GF-D8 (cell line): ENCODE measurements around the gene CRELD1.
A peak's percentile ranks its signal among the peaks of the same experiment; 100 is the strongest.

Source experiments
- DNase-seq: peaks from one replicate; lab custom pipeline; 2025; lab: John Stamatoyannopoulos, UW

The CRELD1 gene

GRCh38 chr3:9957214-9957613, 23.6 kb downstream of the CRELD1 start:
- peak; percentile 40 for DNase-seq

DNA sequence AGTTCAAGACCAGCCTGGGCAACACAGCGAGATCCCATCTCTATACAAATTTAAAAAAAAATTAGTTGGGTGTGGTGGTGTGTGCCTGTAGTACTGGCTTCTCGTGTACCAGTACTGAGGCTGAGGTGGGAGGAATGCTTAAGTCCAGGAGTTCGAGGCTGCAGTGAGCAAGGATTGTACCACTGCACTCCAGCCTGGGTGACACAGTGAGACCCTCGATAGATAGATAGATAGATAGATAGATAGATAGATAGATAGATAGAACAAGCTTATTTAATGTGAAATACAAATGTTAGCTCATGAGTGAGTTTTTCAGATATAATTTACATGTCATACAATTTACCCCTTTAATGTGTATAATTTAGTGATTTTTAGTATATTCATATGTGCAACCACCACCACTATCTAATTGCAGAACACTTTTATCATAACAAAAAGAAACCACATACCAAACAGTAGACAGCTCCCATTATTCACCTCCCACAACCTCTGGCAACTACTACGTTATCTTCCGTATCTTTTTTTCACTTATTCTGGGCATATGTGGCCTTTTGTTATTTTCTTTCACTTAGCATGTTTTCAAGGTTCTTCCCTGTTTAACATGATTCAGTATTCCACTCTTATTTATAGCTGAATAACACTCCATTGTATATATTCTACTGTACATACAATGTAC, 31.7 kb downstream of the CRELD1 start:
- no peak for DNase-seq

DNA sequence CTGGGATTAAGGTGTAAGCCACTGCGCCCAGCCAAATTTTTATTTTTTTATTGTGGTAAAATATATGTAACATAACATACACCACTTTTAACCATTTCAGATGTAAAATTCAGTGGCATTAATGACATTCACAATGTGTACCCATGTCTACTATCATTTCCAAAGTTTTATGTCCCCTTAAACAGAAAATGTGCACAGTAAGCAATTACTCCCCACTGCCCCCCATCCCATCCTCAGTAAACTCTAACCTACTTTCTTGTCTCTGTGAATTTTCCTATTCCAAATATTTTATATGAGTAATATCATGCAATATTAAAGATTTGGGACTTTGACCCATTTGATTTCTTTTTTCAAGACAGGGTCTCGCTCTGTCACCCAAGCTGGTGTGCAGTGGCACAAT, 33.2 kb downstream of the CRELD1 start:
- DNase-seq: no peak

- no peak for DNase-seq
Observed at GRCh38 chr3:9969632-9970019, 36.0 kb downstream of the CRELD1 start.

DNA sequence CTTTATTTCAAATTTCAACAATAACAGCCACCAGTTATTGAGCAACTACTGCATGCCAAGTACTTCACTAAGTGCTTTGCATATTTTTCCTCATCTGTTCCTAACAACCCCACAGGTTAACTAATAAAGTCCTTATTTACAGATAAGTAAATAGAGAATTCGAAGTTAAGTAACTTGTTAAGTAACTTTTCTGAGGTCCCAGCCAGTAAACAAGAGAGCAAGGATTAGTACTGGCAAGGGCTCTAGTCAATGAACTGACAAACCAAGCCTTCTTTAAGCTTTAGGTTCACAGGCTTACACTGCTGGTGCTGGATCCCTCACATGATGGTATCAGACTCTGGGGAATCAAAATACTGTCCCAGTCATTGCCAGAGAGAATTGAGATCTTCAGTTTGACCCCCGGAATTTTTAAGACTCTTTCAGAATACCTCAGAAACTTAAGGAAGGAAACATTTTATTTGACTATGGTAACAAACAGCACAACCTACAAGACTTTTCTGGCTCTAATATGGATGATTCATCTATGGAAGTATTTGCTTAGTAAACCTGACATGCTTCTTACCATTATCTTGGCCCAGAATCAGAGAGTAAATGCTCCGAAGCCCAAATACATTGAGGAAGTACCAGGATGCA, 36.5 kb downstream of the CRELD1 start:
- DNase-seq: no peak

- peak; percentile 92 for DNase-seq
Observed at GRCh38 chr3:9976721-9977709, 43.4 kb downstream of the CRELD1 start.

DNA sequence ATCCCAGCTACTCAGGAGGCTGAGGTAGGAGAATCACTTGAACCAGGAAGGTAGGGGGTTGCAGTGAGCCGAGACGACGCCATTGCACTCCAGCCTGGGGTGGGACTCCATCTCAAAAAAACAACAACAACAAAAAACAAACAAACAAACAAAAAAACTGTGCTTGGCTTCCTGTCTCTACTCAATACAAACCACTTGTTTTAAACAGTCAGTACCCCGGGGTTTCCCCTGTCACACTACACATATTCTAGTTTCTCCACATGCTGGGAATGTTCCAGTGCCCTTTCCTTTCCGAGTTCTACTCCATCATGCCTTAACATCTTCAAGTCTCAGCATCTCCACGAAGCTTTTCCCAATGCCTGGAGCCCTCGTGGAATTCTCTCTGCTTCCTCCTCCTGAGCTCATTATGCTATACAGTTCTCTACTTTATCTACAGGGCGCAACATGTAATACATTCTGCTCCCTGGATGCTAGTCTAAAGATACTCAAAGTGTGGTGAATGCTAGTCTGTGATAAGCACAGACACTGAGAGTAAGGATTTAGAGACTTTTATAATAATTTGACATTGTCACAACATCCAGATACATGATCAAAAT, 45.2 kb downstream of the CRELD1 start:
- DNase-seq: no peak

DNA sequence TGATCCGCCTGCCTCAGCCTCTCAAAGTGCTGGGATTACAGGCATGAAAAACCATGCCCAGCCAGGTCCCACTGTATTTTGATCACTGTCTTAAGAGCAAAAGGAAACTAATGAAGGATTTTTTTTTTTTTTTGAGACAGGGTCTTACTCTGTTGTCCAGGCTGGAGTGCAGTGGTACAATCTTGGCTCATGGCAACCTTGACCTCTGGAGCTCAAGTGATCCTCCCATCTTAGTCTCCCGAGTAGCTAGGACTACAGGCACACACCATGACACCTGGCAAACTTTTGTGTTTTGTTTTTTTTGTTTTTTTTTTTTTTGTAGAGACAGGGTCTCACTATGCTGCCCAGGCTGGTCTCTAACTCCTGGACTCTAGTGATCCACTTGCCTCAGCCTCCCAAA, 46.6 kb downstream of the CRELD1 start:
- DNase-seq: no peak

- DNase-seq: no peak
Observed at GRCh38 chr3:9986230-9986725, 52.6 kb downstream of the CRELD1 start.

GRCh38 chr3:9994086-9994844, 60.6 kb downstream of the CRELD1 start:
- no peak for DNase-seq
